Left kidney (tissue), 2 donors: ENCODE results near the gene SH2D3C. TPM values are rescaled to one million over a fixed set of nuclear protein-coding genes. Genes with fewer than 3 reads are reported as not detected.
A peak's percentile ranks its signal among the peaks of the same experiment; 100 is the strongest.

Source experiments
- DNase-seq: peaks from one replicate; pipeline ENCODE4 v3.0.0-alpha.2; 2013
- polyA plus RNA-seq: library from polyadenylated mRNA; unstranded; fragments of 120-200 nt; gene quantifications from one replicate; pipeline ENCODE4 v1.2.1, GENCODE V29; 2013; ENCODE audit not compliant: insufficient read length

Gene SH2D3C
- polyA plus RNA-seq, 1 donor = 11.2 TPM

- no peak for DNase-seq
These were observed 56.3 kb downstream of the SH2D3C start for GRCh38 chr9:127722055-127722745.

GRCh38 chr9:127721391-127721821 is 57.1 kb downstream of the SH2D3C start:
- no peak for DNase-seq

GRCh38 chr9:127720865-127721227 is 57.6 kb downstream of the SH2D3C start:
- no peak for DNase-seq

GRCh38 chr9:127720031-127720864 is 58.2 kb downstream of the SH2D3C start:
- DNase-seq = no peak

GRCh38 chr9:127717766-127718165 is 60.7 kb downstream of the SH2D3C start:
- DNase-seq = no peak

GRCh38 chr9:127716412-127716811 is 62.1 kb downstream of the SH2D3C start:
- DNase-seq = no peak

GRCh38 chr9:127715470-127716337 is 62.8 kb downstream of the SH2D3C start, which contains the start of the genes PTRH1 and TTC16:
PTRH1 (minus strand) TSS chr9:127715663; CDS start chr9:127715639, 24 bp downstream.
TTC16 (plus strand) TSS chr9:127716079; CDS start chr9:127716146, 67 bp downstream.
- DNase-seq = peak; percentile 95

GRCh38 chr9:127714951-127715469 is 63.5 kb downstream of the SH2D3C start:
- DNase-seq = no peak

GRCh38 chr9:127714020-127714750 is 64.3 kb downstream of the SH2D3C start:
- DNase-seq = no peak

GRCh38 chr9:127712867-127713266 is 65.6 kb downstream of the SH2D3C start:
- DNase-seq = no peak

GRCh38 chr9:127712371-127712770 is 66.1 kb downstream of the SH2D3C start:
- DNase-seq = no peak

GRCh38 chr9:127711831-127712274 is 66.6 kb downstream of the SH2D3C start:
- no peak for DNase-seq

GRCh38 chr9:127711226-127711701 is 67.2 kb downstream of the SH2D3C start:
- no peak for DNase-seq

- no peak for DNase-seq
These were observed 68.2 kb downstream of the SH2D3C start for GRCh38 chr9:127710204-127710783.

- no peak for DNase-seq
These were observed 69.4 kb downstream of the SH2D3C start for GRCh38 chr9:127708952-127709587.

- no peak for DNase-seq
These were observed 70.7 kb downstream of the SH2D3C start for GRCh38 chr9:127707766-127708165.

GRCh38 chr9:127706836-127707241 is 71.6 kb downstream of the SH2D3C start, which contains the start of gene CFAP157:
CFAP157 (plus strand) TSS chr9:127706988; CDS start chr9:127707032, 44 bp downstream.
- DNase-seq = no peak

GRCh38 chr9:127705577-127706379 is 72.7 kb downstream of the SH2D3C start:
- no peak for DNase-seq
